CD1c-positive myeloid dendritic cell (primary cell): ENCODE results near the gene PTCD3.
A peak's percentile ranks its signal among the peaks of the same experiment; 100 is the strongest.

ENCODE experiments used
- DNase-seq: peaks from one replicate; pipeline ENCODE4 v3.0.0-alpha.2; 2016; ENCODE audit errors: extremely low spot score

The PTCD3 gene

GRCh38 chr2:86143926-86144685, 38.1 kb downstream of the PTCD3 start:
- no peak for DNase-seq

GRCh38 chr2:86147793-86148192, 41.8 kb downstream of the PTCD3 start:
- DNase-seq = no peak

GRCh38 chr2:86150502-86150901, 44.5 kb downstream of the PTCD3 start:
- no peak for DNase-seq

GRCh38 chr2:86157009-86157556, 51.0 kb downstream of the PTCD3 start:
- no peak for DNase-seq

GRCh38 chr2:86158286-86158685, 52.3 kb downstream of the PTCD3 start:
- no peak for DNase-seq

- DNase-seq = no peak
These were observed 54.3 kb downstream of the PTCD3 start for GRCh38 chr2:86160156-86160952.

GRCh38 chr2:86170449-86170848, 64.4 kb downstream of the PTCD3 start:
- no peak for DNase-seq

- no peak for DNase-seq
These were observed 65.3 kb downstream of the PTCD3 start for GRCh38 chr2:86171295-86171694.

GRCh38 chr2:86172610-86173009, 66.6 kb downstream of the PTCD3 start:
- DNase-seq = no peak

GRCh38 chr2:86174445-86174844, 68.4 kb downstream of the PTCD3 start:
- peak; percentile 11 for DNase-seq

- DNase-seq = no peak
These were observed 69.8 kb downstream of the PTCD3 start for GRCh38 chr2:86175828-86176227.

- DNase-seq = no peak
These were observed 70.6 kb downstream of the PTCD3 start for GRCh38 chr2:86176597-86176996.

GRCh38 chr2:86185517-86186212, 79.6 kb downstream of the PTCD3 start:
- DNase-seq = peak; percentile 43

GRCh38 chr2:86186431-86186830, 80.4 kb downstream of the PTCD3 start:
- no peak for DNase-seq

GRCh38 chr2:86189782-86190416, 83.9 kb downstream of the PTCD3 start:
- DNase-seq = no peak
